Transverse colon (tissue), 4 donors: ENCODE results near the gene CELSR1.

Experiments used
- EP300 ChIP-seq: sonication (generic); formaldehyde crosslinking; IDR thresholded peaks from one replicate; pipeline ENCODE4 v1.6.1; 2017; ENCODE audit warnings: antibody characterized with exemption, low read depth
- POLR2A ChIP-seq: fragments of 450-650 bp; IDR thresholded peaks from one replicate; pipeline ENCODE4 v1.6.1; 2016; ENCODE audit warnings: antibody characterized with exemption, mild to moderate bottlenecking, moderate library complexity
- POLR2AphosphoS5 ChIP-seq, 3 donors: sonication (generic); formaldehyde crosslinking; IDR thresholded peaks; one replicate each; pipeline ENCODE4 v1.6.1; 2016; ENCODE audit warnings: antibody characterized with exemption in 3 of 3
- TF ChIP-seq, protein P1 (sequence below), 5 experiments: fragments of 200-600 bp in 3 of 5; fragments of 450-650 bp in 2 of 5; sonication (generic) in 3 of 5; IDR thresholded peaks; 1 replicate in 2 of 5; 2 replicates in 3 of 5; pipeline ENCODE4 v1.5.1; 2016 to 2017; ENCODE audit warnings: antibody characterized with exemption in 5 of 5, inconsistent platforms in 3 of 5, mild to moderate bottlenecking in 2 of 5, moderate library complexity in 1 of 5

DNA sequence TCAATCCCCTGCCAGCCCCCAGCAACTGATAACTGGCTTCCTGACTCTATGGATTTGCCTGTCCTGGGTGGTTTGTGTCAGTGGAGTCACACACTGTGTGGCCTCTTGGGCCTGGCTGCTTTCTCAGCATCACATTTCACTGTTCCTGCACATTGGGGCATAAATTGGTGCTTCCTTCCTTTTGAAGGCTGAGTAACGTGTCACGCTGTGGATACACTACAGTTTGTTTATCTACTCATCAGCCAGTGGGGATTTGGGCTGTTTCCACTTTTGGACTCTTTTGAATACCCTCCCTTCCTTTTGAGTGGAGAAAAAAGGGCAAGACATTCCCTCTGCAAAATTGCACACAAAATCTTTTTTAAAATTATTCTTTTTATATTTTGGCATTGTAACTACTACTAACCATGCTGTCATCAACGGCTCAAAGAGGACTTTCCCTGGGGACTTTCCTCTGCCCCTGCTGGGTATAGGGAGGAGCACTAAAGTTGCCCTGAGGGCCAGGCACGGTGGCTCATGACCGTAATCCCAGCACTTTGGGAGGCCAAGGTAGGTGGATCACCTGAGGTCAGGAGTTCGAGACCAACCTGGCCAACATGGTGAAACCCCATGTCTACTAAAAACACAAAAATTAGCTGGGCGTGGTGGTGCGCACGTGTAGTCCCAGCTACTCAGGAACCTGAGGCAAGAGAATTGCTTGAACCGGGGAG lies 7.8 kb upstream of the CELSR1 start:
- TF ChIP-seq, protein P1, sequence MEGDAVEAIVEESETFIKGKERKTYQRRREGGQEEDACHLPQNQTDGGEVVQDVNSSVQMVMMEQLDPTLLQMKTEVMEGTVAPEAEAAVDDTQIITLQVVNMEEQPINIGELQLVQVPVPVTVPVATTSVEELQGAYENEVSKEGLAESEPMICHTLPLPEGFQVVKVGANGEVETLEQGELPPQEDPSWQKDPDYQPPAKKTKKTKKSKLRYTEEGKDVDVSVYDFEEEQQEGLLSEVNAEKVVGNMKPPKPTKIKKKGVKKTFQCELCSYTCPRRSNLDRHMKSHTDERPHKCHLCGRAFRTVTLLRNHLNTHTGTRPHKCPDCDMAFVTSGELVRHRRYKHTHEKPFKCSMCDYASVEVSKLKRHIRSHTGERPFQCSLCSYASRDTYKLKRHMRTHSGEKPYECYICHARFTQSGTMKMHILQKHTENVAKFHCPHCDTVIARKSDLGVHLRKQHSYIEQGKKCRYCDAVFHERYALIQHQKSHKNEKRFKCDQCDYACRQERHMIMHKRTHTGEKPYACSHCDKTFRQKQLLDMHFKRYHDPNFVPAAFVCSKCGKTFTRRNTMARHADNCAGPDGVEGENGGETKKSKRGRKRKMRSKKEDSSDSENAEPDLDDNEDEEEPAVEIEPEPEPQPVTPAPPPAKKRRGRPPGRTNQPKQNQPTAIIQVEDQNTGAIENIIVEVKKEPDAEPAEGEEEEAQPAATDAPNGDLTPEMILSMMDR (IDR thresholded peaks at IDR 0.05), result no peak
- TF ChIP-seq POLR2A, result no peak
- TF ChIP-seq EP300, result no peak
- no peak for TF ChIP-seq POLR2AphosphoS5 (IDR thresholded peaks at IDR 0.05)
